ENCODE results near the gene SLC9A7.
A peak's percentile ranks its signal among the peaks of the same experiment; 100 is the strongest.

SLC9A7 gene

GRCh38 chrX:46662188-46662958 lies 96.5 kb downstream of the SLC9A7 start:
- Histone ChIP-seq H3K79me2 (no peaks in the 10 kb centered on the region), H3K4me3 (ENCODE audit: low read depth, low read length) (no peak overlapping the region), H3K36me3 (ENCODE audit: control insufficient read depth, insufficient read depth, low read length) (no peaks in the 10 kb centered on the region), H3K4me2 (ENCODE audit: low read length) (no peak overlapping the region), H3K27ac (no peak overlapping the region), H3K27me3 (ENCODE audit: control insufficient read depth, insufficient read depth, low read length) (no peaks in the 10 kb centered on the region), H2AFZ (no peak overlapping the region), H3K9me3 (ENCODE audit: control insufficient read depth, low read length) (no peaks in the 10 kb centered on the region), H3K9ac (no peak overlapping the region), H3K4me1 (no peaks in the 10 kb centered on the region)
- no peak for TF ChIP-seq CTCF (IDR thresholded peaks at IDR 0.05)

- no peaks in the 10 kb centered on the region for H3K9me3 ChIP-seq (ENCODE audit: control insufficient read depth, low read length)
- peak overlapping the region; percentile 25 for H2AFZ ChIP-seq
- no peaks in the 10 kb centered on the region for H3K36me3 ChIP-seq (ENCODE audit: control insufficient read depth, insufficient read depth, low read length)
- H3K4me1 ChIP-seq: peaks cover 20% of the 10 kb centered on the region
- no peak overlapping the region for H3K9ac ChIP-seq
- no peak overlapping the region for H3K4me2 ChIP-seq (ENCODE audit: low read length)
- TF ChIP-seq CTCF (IDR thresholded peaks at IDR 0.05): peak; percentile 34
- H3K79me2 ChIP-seq: no peaks in the 10 kb centered on the region
- no peak overlapping the region for H3K4me3 ChIP-seq (ENCODE audit: low read depth, low read length)
- H3K27ac ChIP-seq: peak overlapping the region; percentile 91
- H3K27me3 ChIP-seq (ENCODE audit: control insufficient read depth, insufficient read depth, low read length): no peaks in the 10 kb centered on the region
Measured at GRCh38 chrX:46653482-46653881, 105.4 kb downstream of the SLC9A7 start.

- H3K9ac ChIP-seq: no peak overlapping the region
- TF ChIP-seq CTCF (IDR thresholded peaks at IDR 0.05): no peak
- peak overlapping the region; percentile 27 for H3K4me3 ChIP-seq (ENCODE audit: low read depth, low read length)
- peak overlapping the region; percentile 91 for H3K27ac ChIP-seq
- H3K4me1 ChIP-seq: peaks cover 34% of the 10 kb centered on the region
- no peaks in the 10 kb centered on the region for H3K9me3 ChIP-seq (ENCODE audit: control insufficient read depth, low read length)
- no peak overlapping the region for H2AFZ ChIP-seq
- no peaks in the 10 kb centered on the region for H3K27me3 ChIP-seq (ENCODE audit: control insufficient read depth, insufficient read depth, low read length)
- H3K79me2 ChIP-seq: no peaks in the 10 kb centered on the region
- no peaks in the 10 kb centered on the region for H3K36me3 ChIP-seq (ENCODE audit: control insufficient read depth, insufficient read depth, low read length)
- H3K4me2 ChIP-seq (ENCODE audit: low read length): peak overlapping the region; percentile 55
Measured at GRCh38 chrX:46649421-46650260, 109.3 kb downstream of the SLC9A7 start.

- peak overlapping the region; percentile 91 for H3K27ac ChIP-seq
Measured at GRCh38 chrX:46648660-46649059, 110.3 kb downstream of the SLC9A7 start.

More at GRCh38 chrX:46648660-46649059, 110.3 kb downstream of the SLC9A7 start:
- Histone ChIP-seq H3K36me3 (ENCODE audit: control insufficient read depth, insufficient read depth, low read length) (no peaks in the 10 kb centered on the region), H3K9me3 (ENCODE audit: control insufficient read depth, low read length) (no peaks in the 10 kb centered on the region), H2AFZ (no peak overlapping the region), H3K79me2 (no peaks in the 10 kb centered on the region), H3K4me2 (ENCODE audit: low read length) (peak overlapping the region; percentile 55), H3K9ac (no peak overlapping the region), H3K4me1 (peaks cover 34% of the 10 kb centered on the region), H3K4me3 (ENCODE audit: low read depth, low read length) (peak overlapping the region; percentile 16), H3K27me3 (ENCODE audit: control insufficient read depth, insufficient read depth, low read length) (no peaks in the 10 kb centered on the region)
- no peak for TF ChIP-seq CTCF (IDR thresholded peaks at IDR 0.05)

Data from parathyroid adenoma (tissue), 2 donors.